Caki2 (cell line): ENCODE results near the gene SENP3. TPM values are rescaled to one million over a fixed set of nuclear protein-coding genes. Genes with fewer than 3 reads are reported as not detected.
A peak's percentile ranks its signal among the peaks of the same experiment; 100 is the strongest.

Experiments used
- DNase-seq: peaks from one replicate; pipeline ENCODE4 v3.0.0-alpha.2; 2015; ENCODE audit warnings: low read depth
- in situ Hi-C: cut with HindIII; loops from 2 replicates; pipeline ENCODE4 v1.10.0; 2016; ENCODE audit warnings: low sequenced_read_pairs, low pct_unique_long_range_greater_than_20kb, mixed read lengths
- total RNA-seq: library from RNA; depleted of rRNA; stranded (reverse); fragments of >200 nt; shearing (Covaris generic); gene quantifications from 2 replicates; pipeline ENCODE4 v1.2.3, GENCODE V29; 2014; ENCODE audit warnings: low replicate concordance

Gene SENP3
- total RNA-seq, 1 experiment from 2014 or later = 115 TPM

DNA sequence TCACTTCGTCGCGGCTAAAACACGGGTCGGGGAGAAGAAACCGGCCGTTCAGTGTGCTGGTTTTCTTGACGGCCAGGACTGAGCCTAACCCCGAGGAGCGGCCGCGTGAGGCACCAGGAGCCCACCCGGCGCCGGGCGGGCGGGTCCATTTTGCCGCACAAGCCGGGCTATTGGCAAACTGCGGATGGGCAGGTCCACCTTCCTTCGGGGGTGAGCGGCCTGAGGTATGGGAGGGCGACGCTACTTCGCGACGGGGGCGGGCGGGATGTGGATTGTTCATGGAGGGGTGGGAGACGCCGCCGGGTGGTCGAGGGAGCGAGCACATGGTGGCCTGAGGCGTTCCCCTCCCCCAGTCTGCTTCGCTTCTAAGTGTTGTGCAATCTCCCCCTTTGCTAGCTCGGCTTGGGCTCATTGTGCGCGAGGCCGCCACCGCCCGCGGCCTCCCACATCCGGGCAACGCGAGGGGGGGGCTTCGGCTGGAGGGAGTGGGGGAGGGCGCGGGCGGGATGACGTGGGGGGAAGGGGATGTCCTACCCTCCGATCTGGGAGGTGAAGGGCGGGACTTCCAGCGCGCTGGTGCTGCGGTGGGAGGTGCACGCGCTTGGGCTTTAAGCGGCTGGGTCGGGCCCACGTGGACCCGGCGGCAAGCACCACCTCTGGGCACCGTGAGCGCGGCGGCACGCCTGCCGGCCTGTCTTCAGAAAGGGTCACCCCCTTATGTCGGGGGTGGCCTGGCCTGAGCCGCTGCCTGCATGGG is 11.8 kb downstream of the SENP3 start:
- peak; percentile 78 for DNase-seq
- in situ Hi-C loops = no loop called here

DNA sequence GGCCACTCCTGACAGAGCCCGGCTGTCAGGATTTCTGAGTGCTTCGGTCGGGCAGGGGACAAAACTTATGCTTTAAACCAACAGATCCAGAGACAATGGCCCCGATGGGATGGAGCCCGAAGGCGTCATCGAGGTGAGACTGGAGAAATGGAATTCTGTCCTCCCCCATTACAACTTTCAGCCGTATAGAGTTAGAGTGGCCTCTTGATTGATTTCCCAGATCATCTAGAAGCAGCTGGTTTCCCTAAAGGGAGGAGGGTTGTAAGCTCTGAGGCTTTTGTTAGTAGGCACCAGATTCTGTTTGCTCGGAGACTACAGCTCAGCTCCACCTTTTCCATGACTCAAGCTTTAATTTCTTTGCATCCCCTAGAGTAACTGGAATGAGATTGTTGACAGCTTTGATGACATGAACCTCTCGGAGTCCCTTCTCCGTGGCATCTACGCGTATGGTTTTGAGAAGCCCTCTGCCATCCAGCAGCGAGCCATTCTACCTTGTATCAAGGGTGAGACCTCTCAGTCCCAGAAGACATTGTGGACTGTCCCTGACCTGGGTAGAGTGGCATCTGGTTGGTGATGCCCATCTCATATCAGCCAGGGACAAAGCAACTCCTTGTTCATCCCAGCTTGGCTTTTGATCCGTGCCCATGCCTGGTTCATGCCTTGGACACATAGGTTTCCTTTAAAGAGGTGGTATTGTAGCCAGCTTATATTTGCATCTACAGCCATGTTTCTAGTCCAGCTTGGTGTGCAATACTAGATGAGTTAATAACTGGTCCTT is 12.6 kb downstream of the SENP3 start:
- in situ Hi-C loops = no loop called here
- no peak for DNase-seq

DNA sequence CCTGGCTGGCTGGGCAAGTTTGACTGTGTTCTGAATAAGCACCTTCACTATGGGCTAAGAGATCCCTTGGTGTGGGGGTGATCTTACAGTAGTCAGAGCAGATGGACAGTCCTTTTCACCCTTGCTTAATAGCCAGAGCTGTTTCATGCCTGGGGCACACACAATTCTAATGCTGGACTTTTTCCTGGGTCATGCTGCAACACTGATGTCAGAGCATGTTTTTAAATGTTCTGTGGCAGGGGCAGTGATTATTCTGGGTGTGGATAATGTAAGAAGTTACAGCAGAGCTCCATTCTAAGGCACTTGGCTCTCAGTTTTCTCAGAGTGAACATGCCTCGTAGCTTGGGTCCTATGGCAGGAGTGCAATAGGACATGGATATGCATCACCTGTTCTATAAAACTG is 13.8 kb downstream of the SENP3 start:
- DNase-seq = no peak
- in situ Hi-C loops = no loop called here

DNA sequence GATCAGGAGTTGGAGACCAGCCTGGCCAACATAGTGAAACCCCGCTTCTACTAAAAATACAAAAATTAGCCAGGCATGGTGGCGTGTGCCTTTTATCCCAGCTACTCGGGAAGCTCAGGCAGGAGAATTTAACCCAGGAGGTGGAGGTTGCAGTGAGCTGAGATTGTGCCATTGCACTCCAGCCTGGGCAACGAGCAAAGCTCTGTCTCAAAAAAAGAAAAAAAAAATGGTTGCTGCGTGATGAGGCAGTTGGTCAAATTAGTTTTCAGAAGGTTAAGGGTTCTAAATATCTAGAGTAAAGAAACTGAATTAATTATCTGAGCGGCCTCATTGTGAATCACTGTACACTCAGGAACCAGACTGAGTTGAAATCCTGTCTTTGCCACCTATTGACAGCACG is 14.2 kb downstream of the SENP3 start:
- DNase-seq = no peak
- in situ Hi-C loops = no loop called here

DNA sequence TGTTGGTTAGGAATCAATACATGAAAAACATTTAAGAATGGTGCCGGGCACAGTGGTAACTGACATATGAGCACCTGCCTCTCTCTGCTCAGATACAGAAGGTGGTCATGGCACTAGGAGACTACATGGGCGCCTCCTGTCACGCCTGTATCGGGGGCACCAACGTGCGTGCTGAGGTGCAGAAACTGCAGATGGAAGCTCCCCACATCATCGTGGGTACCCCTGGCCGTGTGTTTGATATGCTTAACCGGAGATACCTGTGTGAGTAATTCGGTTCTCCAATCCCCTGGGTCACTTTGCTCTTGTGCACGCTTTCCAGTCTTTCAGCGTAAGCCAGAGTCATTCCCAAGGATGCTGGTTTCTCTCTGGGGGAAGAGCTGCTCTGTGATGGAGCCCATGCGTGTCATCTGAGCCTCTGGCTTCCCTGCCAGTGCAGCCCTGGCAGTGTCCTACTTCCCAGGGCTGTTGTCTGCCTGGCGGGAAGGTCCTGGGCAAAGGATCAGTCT is 14.8 kb downstream of the SENP3 start:
- in situ Hi-C loops = no loop called here
- no peak for DNase-seq

DNA sequence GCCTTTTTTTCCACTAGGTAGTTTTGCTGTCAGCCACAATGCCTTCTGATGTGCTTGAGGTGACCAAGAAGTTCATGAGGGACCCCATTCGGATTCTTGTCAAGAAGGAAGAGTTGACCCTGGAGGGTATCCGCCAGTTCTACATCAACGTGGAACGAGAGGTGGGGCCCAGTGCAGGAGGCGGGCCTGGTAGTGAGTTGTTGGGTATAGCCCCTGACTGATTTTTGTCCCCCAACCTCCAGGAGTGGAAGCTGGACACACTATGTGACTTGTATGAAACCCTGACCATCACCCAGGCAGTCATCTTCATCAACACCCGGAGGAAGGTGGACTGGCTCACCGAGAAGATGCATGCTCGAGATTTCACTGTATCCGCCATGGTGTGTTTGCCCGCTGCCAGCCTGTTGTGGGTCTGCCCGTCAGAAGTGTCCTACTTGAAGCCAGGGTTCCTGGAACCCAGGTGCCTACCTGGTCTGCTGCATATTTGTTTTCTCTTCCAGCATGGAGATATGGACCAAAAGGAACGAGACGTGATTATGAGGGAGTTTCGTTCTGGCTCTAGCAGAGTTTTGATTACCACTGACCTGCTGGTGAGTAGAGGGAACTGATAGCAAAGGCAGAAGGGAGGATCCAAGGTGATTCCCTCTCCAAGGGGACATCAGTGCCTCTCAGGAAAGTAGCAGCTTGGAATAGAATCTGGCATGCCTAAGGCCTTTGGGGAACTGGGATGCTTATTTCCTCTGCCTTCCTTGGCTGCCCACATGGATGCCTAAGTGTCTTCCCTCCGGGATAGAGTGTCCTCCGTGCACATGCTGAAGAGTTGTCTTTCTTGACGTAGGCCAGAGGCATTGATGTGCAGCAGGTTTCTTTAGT is 15.8 kb downstream of the SENP3 start:
- in situ Hi-C loops = no loop called here
- DNase-seq = no peak

DNA sequence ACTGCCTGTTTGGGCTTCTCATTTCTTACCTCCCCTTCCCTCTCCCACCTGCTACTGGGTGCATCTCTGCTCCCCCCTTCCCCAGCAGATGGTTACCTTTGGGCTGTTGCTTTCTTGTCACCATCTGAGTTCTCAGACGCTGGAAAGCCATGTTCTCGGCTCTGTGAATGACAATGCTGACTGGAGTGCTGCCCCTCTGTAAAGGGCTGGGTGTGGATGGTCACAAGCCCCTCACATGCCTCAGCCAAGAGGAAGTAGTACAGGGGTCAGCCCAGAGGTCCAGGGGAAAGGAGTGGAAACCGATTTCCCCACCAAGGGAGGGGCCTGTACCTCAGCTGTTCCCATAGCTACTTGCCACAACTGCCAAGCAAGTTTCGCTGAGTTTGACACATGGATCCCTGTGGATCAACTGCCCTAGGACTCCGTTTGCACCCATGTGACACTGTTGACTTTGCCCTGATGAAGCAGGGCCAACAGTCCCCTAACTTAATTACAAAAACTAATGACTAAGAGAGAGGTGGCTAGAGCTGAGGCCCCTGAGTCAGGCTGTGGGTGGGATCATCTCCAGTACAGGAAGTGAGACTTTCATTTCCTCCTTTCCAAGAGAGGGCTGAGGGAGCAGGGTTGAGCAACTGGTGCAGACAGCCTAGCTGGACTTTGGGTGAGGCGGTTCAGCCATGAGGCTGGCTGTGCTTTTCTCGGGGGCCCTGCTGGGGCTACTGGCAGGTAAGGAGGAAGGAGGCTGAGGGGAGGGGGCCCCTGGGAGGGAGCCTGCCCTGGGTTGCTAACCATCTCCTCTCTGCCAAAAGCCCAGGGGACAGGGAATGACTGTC is 17.5 kb downstream of the SENP3 start, which contains the start of gene CD68:
CD68 (plus strand) TSS at position 638 of the 833 bp plus-strand sequence; CDS start at position 678, 40 bp downstream.
- in situ Hi-C loops = no loop called here
- DNase-seq = peak; percentile 94

DNA sequence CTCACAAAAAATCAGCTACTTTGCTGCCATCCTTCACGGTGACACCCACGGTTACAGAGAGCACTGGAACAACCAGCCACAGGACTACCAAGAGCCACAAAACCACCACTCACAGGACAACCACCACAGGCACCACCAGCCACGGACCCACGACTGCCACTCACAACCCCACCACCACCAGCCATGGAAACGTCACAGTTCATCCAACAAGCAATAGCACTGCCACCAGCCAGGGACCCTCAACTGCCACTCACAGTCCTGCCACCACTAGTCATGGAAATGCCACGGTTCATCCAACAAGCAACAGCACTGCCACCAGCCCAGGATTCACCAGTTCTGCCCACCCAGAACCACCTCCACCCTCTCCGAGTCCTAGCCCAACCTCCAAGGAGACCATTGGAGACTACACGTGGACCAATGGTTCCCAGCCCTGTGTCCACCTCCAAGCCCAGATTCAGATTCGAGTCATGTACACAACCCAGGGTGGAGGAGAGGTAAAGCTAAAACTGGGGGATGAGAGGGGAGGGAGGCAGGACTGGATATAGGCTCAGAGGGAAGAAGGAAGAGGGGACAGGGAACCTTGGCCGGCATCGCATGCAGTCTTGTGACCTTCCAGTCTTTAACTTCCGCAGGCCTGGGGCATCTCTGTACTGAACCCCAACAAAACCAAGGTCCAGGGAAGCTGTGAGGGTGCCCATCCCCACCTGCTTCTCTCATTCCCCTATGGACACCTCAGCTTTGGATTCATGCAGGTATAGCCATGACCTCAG is 18.3 kb downstream of the SENP3 start:
- no peak for DNase-seq
- in situ Hi-C loops = no loop called here

DNA sequence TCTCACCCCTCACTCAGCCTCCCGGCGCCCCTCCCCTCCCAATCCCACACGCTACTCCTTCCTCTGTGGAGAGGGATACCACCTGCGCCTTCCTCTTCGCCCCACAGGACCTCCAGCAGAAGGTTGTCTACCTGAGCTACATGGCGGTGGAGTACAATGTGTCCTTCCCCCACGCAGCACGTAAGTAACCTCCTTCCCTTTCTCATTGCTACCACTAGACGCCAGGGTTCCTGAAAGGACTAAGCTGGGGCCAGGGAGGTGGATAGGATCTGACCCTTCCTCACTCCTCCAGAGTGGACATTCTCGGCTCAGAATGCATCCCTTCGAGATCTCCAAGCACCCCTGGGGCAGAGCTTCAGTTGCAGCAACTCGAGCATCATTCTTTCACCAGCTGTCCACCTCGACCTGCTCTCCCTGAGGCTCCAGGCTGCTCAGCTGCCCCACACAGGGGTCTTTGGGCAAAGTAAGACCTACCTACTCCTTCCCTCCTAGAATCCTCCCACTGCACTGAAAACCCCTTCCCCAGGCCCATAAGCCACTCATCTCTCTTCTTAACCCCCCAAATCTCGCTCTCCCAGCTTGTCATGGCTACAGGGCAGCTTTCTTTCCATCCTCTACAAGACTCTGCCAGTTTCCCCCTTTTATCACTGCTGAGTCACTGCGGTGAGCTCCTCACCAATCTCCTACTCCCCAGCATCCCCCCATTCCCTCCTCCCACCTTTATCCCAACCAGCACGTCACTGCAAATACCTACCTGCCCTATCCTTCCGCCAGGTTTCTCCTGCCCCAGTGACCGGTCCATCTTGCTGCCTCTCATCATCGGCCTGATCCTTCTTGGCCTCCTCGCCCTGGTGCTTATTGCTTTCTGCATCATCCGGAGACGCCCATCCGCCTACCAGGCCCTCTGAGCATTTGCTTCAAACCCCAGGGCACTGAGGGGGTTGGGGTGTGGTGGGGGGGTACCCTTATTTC is 19.2 kb downstream of the SENP3 start:
- in situ Hi-C loops = no loop called here
- DNase-seq = no peak

DNA sequence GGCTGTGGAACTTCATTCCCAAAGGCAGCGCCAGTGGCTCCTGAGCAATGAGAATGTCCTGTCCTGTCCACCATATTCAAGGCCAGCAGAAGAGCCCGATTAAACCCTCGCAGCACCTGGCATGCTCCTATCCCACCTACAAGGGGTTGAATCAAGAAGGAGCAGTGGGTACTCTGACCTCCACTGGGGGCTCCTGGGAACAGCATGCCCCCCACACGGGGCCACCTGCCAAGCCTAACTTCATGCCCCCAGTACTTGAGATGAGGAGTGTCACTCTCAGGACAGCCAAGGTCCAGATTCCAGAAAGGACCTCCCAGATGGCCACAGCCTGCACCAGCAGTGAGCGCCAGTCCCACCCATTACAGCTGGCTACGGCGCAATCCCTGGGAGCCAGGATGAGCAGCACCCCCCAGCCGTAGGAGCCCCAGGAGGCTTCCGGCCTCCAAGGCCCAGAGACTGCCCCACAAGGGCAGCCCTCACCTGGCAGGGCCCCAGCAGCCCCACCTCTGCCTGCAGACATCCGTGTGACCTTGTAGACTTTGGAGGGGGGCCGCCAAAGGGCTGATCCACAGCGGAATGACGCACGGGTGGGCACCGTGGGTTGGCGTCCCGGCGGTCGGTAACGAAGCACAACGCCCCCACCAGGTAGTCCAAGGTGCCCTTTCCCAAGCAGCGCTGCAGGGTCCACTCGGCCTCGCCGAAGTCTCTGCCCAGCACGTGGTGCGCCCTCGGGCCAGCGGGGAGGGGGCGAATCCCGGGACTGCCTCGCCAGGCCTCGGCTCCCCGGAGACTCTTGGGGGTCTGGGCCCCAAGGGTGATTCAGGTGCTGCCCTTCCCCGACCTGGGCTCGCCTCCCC is 20.9 kb downstream of the SENP3 start:
- in situ Hi-C loops = no loop called here
- DNase-seq = no peak

DNA sequence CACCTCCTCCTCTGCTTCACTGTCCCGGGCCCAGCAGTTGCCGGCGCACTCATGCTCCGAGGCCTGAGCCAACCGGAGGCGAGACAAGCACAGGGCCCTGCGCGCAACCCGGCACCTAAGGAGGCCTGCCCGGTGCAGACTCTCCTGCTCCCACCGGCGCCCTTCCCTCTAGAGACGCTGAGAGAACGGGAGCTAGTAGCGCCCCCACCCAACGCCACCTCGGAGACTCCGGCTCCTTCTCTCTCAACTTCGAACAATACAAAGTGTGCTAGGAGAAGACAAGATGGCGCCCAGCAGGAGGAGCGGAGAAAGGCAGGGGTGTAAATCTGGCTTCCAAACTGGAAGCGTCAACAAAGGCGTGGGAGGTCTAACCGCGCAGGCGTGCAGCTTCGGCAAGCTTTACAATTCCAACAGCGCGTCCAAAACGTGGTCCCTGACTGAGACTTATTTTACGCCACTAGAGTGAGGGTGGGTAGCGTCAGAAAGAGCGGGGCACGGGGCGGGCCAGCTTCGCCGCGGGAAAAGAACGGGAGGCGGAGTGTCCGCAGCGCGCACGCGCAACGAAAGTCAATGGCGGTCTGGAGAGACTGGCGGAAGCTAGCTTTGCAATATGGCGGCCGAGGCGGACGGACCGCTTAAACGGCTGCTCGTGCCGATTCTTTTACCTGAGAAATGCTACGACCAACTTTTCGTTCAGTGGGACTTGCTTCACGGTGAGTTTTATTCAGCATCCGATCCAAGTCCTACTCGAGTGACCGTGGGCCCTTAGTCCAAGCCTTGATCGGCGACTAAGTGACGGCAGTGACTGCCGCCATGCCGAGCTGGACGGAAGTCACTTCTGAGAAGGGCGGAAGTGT is 21.8 kb downstream of the SENP3 start, which contains the start of gene MPDU1:
MPDU1 (plus strand) TSS at position 600 of the 857 bp plus-strand sequence; CDS start at position 611, 11 bp downstream.
- DNase-seq = peak; percentile 94
- in situ Hi-C loops = no loop called here

DNA sequence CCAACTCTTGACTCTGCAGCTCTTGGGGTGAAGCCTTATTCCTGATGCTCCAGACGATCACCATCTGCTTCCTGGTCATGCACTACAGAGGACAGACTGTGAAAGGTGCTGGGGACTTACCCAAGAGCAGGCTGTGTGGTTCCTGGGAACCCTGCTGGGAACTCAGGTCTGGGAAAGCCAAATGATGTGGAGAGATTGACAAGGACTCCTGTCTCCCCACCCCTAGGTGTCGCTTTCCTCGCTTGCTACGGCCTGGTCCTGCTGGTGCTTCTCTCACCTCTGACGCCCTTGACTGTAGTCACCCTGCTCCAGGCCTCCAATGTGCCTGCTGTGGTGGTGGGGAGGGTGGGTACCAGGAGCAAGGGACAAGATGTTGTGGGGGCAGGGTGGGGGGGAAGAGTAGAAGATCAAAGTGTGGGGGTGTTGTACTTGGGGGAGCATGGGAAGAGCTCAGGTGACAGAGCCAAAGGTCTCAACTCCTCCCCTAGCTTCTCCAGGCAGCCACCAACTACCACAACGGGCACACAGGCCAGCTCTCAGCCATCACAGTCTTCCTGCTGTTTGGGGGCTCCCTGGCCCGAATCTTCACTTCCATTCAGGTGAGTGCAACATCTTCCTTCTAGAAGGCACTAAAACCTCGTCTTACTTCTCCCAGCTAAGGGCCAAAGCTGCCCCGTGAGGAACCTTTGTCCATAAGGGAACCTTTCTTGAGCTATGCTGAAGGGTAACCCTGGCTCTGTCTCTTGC is 25.1 kb downstream of the SENP3 start:
- no peak for DNase-seq
- in situ Hi-C loops = no loop called here

DNA sequence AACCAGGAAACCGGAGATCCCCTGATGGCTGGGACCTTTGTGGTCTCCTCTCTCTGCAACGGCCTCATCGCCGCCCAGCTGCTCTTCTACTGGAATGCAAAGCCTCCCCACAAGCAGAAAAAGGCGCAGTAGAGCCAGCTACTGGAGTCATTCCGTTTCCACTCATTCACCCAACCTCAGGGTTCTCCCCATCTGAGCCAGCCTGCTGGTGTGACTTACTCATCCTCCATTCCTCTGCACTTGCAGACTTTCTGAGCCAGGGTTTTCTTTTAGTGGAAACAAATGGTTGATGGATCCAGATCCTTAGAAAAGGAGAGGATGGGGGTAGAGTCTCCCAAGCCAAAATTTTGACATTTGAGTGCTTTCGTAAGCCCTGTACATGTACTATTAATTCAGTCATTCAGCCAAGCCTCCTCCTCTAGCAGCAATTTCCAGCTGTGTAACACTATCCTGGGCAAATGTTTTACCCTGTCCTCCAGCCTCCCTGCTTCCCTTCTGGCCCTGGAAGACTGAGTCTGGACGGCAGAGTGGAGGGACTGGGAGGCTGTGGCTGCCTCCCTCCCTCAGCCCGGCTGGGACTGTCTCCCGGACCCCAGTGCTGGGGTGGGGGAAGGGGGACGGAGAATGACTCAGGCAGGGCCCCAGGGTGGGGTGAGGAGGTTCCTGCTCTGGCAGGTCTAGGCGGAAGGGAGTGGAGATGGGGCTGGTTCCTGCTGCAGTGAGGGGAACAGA is 25.9 kb downstream of the SENP3 start:
- in situ Hi-C loops = no loop called here
- no peak for DNase-seq
